KOPT-K1 (cell line): Measurements from ENCODE around the gene GPAT2.
"Not testable (repeated sequence)": the region's sequence is repeated elsewhere in the genome, so short reads cannot be mapped to it uniquely, and the experiment has no call there.

Source experiments
- H3K27ac ChIP-seq: fragments of 200-600 bp; sonication (generic); 2 replicates; pipeline ENCODE4 v1.5.1; 2016; ENCODE audit warnings: antibody characterized with exemption, mild to moderate bottlenecking, low read depth, low read length; ENCODE audit not compliant: poor library complexity, severe bottlenecking
- H3K36me3 ChIP-seq: fragments of 200-600 bp; sonication (generic); 2 replicates; pipeline ENCODE4 v1.5.1; 2017; ENCODE audit warnings: antibody characterized with exemption, mild to moderate bottlenecking, low read length, moderate library complexity; ENCODE audit not compliant: insufficient read depth
- H3K9me3 ChIP-seq: fragments of 200-600 bp; sonication (generic); 2 replicates; pipeline ENCODE4 v1.5.1; 2017; ENCODE audit warnings: antibody characterized with exemption, low read length, mild to moderate bottlenecking; ENCODE audit not compliant: insufficient read depth, poor library complexity, severe bottlenecking

Gene GPAT2

GRCh38 chr2:96034792-96035191, at the start of gene GPAT2:
Gene GPAT2 (minus strand): TSS chr2:96034916. CDS start chr2:96032359, 2,557 bp downstream.
- not testable (repeated sequence) for H3K36me3 ChIP-seq, H3K27ac ChIP-seq, H3K9me3 ChIP-seq

- peaks cover 14% of the 10 kb centered on the region for H3K9me3 ChIP-seq
- H3K27ac ChIP-seq: no peak overlapping the region
- no peaks in the 10 kb centered on the region for H3K36me3 ChIP-seq
Measured at GRCh38 chr2:96083989-96084857, 49.5 kb upstream of the GPAT2 start.

- peaks cover 14% of the 10 kb centered on the region for H3K9me3 ChIP-seq
- no peak overlapping the region for H3K27ac ChIP-seq
- no peaks in the 10 kb centered on the region for H3K36me3 ChIP-seq
Measured at GRCh38 chr2:96083064-96083939, 48.6 kb upstream of the GPAT2 start.

- no peaks in the 10 kb centered on the region for H3K36me3 ChIP-seq
- no peak overlapping the region for H3K27ac ChIP-seq
- H3K9me3 ChIP-seq: peaks cover 14% of the 10 kb centered on the region
Measured at GRCh38 chr2:96082211-96083063, 47.7 kb upstream of the GPAT2 start.

- Histone ChIP-seq H3K9me3 (peaks cover 11% of the 10 kb centered on the region), H3K27ac (no peak overlapping the region)
Measured at GRCh38 chr2:96081042-96081441, 46.3 kb upstream of the GPAT2 start.

GRCh38 chr2:96075199-96075771, 40.6 kb upstream of the GPAT2 start:
- H3K9me3 ChIP-seq: peaks cover 6% of the 10 kb centered on the region
- H3K27ac ChIP-seq: no peak overlapping the region
- no peaks in the 10 kb centered on the region for H3K36me3 ChIP-seq

More at GRCh38 chr2:96081042-96081441, 46.3 kb upstream of the GPAT2 start:
- no peaks in the 10 kb centered on the region for H3K36me3 ChIP-seq

GRCh38 chr2:96074156-96074555, 39.4 kb upstream of the GPAT2 start:
- no peaks in the 10 kb centered on the region for H3K36me3 ChIP-seq
- no peak overlapping the region for H3K27ac ChIP-seq
- peaks cover 6% of the 10 kb centered on the region for H3K9me3 ChIP-seq

- Histone ChIP-seq H3K36me3 (no peaks in the 10 kb centered on the region), H3K27ac (no peak overlapping the region), H3K9me3 (peaks cover 6% of the 10 kb centered on the region)
Measured at GRCh38 chr2:96073170-96073775, 38.6 kb upstream of the GPAT2 start.

GRCh38 chr2:96072746-96073145, 38.0 kb upstream of the GPAT2 start:
- Histone ChIP-seq H3K9me3 (peaks cover 6% of the 10 kb centered on the region), H3K27ac (no peak overlapping the region), H3K36me3 (no peaks in the 10 kb centered on the region)

GRCh38 chr2:96071977-96072491, 37.3 kb upstream of the GPAT2 start:
- H3K9me3 ChIP-seq, H3K36me3 ChIP-seq, H3K27ac ChIP-seq: not testable (repeated sequence)

GRCh38 chr2:96071087-96071976, 36.6 kb upstream of the GPAT2 start:
- H3K36me3 ChIP-seq, H3K27ac ChIP-seq, H3K9me3 ChIP-seq: not testable (repeated sequence)

GRCh38 chr2:96070351-96070750, 35.6 kb upstream of the GPAT2 start:
- not testable (repeated sequence) for H3K27ac ChIP-seq, H3K9me3 ChIP-seq, H3K36me3 ChIP-seq

GRCh38 chr2:96069878-96070277, 35.2 kb upstream of the GPAT2 start:
- H3K27ac ChIP-seq, H3K9me3 ChIP-seq, H3K36me3 ChIP-seq: not testable (repeated sequence)
